Endothelial cell (in vitro differentiated cells): ENCODE data around the gene PLEKHN1. TPM values are rescaled to one million over a fixed set of nuclear protein-coding genes. Genes with fewer than 3 reads are reported as not detected.

Experiments
- DNase-seq: peaks from one replicate; pipeline ENCODE4 v3.0.0; 2021; ENCODE audit warnings: low spot score
- H3K27ac Mint-ChIP-seq: one replicate; pipeline ENCODE4 v1.8.0; 2021; ENCODE audit warnings: mixed read lengths, inconsistent platforms; ENCODE audit not compliant: unreplicated experiment
- H3K27me3 Mint-ChIP-seq: one replicate; pipeline ENCODE4 v1.8.0; 2021; ENCODE audit warnings: mild to moderate bottlenecking, moderate library complexity, mixed read lengths, inconsistent platforms; ENCODE audit not compliant: unreplicated experiment
- H3K36me3 Mint-ChIP-seq: one replicate; pipeline ENCODE4 v1.8.0; 2021; ENCODE audit warnings: mild to moderate bottlenecking, low read depth, mixed read lengths, inconsistent platforms; ENCODE audit not compliant: unreplicated experiment
- H3K4me1 Mint-ChIP-seq: one replicate; pipeline ENCODE4 v1.8.0; 2021; ENCODE audit warnings: mild to moderate bottlenecking, mixed read lengths, inconsistent platforms; ENCODE audit not compliant: unreplicated experiment
- H3K4me3 Mint-ChIP-seq: one replicate; pipeline ENCODE4 v1.8.0; 2021; ENCODE audit warnings: mild to moderate bottlenecking, mixed read lengths, inconsistent platforms; ENCODE audit not compliant: unreplicated experiment
- H3K9me3 Mint-ChIP-seq: one replicate; pipeline ENCODE4 v1.8.0; 2021; ENCODE audit warnings: mixed read lengths, inconsistent platforms; ENCODE audit not compliant: unreplicated experiment
- total RNA-seq: library from RNA; stranded (reverse); fragmentation: NEBNext Ultra II Directional; extraction: Animal tissue kit (Norgen Biotek cat#: 25700); gene quantifications from one replicate; pipeline ENCODE4 v1.2.1, GENCODE V29; 2021; ENCODE audit not compliant: unreplicated experiment
- TF ChIP-seq, protein P1 (sequence below): fragments of 200-600 bp; sonication (generic); IDR thresholded peaks from one replicate; pipeline ENCODE4 v1.5.0; 2021; ENCODE audit warnings: antibody characterized with exemption; ENCODE audit not compliant: unreplicated experiment

PLEKHN1 gene
- total RNA-seq, 1 donor from 2014 or later: not detected

DNA sequence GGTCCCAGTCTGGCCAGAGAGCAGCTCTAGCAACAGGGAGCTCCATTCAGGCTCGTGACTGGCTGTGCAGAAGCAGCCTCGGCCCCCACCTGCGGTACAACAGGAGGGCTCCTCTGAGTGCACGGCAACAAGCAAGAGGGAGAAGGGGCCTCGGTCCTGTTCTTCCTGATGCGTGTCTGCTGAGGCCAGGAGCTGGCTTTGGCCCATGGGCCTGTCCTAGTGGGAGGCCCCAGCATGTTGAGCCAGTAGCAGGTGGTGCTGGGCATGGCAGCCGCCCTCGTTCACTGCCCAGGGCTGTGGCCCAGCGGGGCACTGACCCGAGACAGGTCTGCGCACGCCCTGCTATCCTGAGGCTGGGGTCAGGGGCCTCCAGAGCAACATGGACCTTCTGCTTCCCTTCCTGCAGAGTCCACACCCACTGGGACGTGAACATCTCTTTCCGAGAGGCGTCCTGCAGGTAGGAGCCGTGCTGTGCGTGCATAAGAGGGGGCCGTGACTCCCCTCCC is 35.6 kb upstream of the PLEKHN1 start:
- Mint-ChIP-seq H3K27me3 (peaks cover 23% of the 10 kb centered on the region), H3K4me1 (peaks cover 4% of the 10 kb centered on the region), H3K36me3 (no peaks in the 10 kb centered on the region), H3K4me3 (no peak overlapping the region), H3K27ac (no peak overlapping the region), H3K9me3 (no peaks in the 10 kb centered on the region)
- TF ChIP-seq, protein P1, sequence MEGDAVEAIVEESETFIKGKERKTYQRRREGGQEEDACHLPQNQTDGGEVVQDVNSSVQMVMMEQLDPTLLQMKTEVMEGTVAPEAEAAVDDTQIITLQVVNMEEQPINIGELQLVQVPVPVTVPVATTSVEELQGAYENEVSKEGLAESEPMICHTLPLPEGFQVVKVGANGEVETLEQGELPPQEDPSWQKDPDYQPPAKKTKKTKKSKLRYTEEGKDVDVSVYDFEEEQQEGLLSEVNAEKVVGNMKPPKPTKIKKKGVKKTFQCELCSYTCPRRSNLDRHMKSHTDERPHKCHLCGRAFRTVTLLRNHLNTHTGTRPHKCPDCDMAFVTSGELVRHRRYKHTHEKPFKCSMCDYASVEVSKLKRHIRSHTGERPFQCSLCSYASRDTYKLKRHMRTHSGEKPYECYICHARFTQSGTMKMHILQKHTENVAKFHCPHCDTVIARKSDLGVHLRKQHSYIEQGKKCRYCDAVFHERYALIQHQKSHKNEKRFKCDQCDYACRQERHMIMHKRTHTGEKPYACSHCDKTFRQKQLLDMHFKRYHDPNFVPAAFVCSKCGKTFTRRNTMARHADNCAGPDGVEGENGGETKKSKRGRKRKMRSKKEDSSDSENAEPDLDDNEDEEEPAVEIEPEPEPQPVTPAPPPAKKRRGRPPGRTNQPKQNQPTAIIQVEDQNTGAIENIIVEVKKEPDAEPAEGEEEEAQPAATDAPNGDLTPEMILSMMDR: no peak
- no peak for DNase-seq

DNA sequence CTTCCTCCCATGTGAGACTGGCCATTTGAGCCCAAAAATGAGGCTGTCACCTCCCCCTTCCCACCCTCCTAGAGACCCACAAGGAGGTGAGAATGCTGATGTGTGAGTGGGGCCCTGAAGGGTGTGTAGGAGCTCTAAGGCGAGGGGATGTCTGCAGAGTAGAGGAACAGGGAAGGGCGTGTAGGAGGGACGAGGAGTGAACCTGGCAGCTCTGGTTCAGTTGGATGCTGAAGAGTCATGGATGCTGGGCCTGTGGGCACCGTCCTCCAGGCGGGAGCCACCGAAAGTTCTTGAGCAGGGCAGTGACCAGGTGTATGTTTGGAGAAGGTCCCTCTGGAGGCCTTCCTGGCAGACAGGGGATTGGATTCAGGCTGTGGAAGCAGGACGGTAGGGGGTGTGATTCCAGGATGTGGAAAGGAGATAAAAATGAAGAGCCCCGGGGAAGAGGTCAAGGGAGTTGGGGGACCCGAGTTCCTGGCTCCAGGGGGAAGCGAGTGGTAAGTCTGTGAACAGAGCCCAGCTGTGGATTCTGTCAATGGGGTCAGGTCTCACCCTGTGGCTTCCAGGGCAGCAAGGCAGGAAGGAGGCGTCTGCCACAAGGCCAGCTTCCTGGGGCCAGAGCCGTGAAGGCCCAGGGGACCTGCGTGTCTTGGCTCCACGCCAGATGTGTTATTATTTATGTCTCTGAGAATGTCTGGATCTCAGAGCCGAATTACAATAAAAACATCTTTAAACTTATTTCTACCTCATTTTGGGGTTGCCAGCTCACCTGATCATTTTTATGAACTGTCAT is 34.7 kb upstream of the PLEKHN1 start:
- TF ChIP-seq, protein P1: no peak
- no peak for DNase-seq
- Mint-ChIP-seq H3K9me3 (no peaks in the 10 kb centered on the region), H3K36me3 (no peaks in the 10 kb centered on the region), H3K27ac (no peak overlapping the region), H3K4me1 (peaks cover 4% of the 10 kb centered on the region), H3K4me3 (no peak overlapping the region), H3K27me3 (peaks cover 17% of the 10 kb centered on the region)

DNA sequence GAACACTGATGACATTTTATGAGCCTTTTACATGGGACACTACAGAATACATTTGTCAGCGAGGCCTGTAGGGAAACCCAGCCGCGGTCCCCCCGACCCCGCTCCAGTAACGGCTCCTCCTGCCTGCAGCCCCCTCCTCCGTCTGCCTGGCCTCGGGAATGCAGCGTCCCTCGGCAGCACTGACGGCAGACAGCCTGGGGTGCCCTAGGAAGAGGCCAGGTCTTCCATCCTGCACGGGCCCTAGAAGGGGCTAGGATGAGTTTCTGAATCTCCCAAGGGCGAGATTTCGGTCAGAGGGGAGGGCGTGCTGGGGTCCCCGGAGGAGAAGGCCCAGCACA is 34.1 kb upstream of the PLEKHN1 start:
- Mint-ChIP-seq H3K36me3 (no peaks in the 10 kb centered on the region), H3K9me3 (no peaks in the 10 kb centered on the region), H3K27ac (no peak overlapping the region), H3K4me1 (peaks cover 4% of the 10 kb centered on the region), H3K4me3 (no peak overlapping the region), H3K27me3 (peaks cover 16% of the 10 kb centered on the region)
- no peak for DNase-seq
- TF ChIP-seq, protein P1: no peak

DNA sequence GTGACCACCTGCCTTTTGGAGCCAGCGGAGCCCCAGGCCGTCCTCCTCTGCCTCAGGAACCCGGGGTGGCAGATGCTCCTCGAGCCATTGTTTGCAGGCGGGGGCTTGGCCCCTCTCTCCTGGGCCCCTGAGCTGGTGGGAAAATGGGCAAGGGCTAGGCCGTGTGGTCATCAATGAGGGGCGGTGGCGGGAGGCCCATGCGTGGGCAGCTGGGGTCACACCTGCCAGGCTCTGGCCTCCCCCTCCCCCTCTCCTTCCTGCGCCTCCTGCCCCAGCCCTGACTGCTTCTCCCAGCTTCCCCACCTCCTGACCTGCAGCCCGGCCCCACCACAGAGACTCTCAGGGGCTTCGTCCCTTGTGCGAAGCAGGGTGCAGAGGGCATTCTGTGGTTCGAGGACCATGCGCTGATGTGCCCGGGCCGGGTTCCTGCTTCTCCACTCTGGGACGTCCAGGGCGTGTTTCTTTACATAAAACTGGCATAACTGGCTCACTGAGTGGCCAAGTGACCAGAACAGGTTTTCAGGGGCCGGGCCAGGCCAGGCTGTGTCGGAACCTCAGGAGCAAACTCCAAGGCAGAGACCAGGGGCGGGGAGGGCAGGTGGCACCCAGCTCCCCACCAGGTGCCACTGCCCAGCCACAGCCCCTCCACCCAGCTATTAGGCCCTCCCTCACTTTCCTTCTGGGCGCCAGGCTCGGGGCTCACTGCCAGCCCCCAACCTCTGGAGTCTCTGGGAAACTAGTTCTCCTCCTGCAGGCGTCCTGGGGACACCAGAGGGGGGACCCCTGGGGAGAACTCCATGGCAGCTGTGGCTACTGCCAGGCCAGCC is 33.3 kb upstream of the PLEKHN1 start:
- Mint-ChIP-seq H3K27ac (no peak overlapping the region), H3K36me3 (no peaks in the 10 kb centered on the region), H3K4me1 (peaks cover 4% of the 10 kb centered on the region), H3K27me3 (peaks cover 18% of the 10 kb centered on the region), H3K4me3 (no peak overlapping the region), H3K9me3 (no peaks in the 10 kb centered on the region)
- TF ChIP-seq, protein P1: no peak
- DNase-seq: no peak

DNA sequence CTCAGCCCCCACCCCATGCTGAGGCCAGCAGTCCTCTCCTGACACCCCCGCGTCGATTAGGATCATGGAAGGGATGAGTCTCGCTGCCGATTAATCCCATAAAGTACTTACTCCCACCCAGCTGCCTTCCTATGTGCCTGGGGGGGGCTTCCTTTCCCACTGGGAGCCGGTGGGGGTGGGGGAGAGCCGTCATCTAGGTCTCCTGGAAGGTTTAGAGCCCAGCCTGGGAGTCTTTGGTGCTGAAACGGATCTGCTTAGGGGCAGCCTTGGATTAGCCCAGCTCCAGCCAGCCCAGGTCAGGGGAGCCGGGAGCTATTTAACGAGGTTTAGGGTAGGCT is 32.7 kb upstream of the PLEKHN1 start:
- Mint-ChIP-seq H3K9me3 (no peaks in the 10 kb centered on the region), H3K4me1 (peaks cover 4% of the 10 kb centered on the region), H3K36me3 (no peaks in the 10 kb centered on the region), H3K27ac (no peak overlapping the region), H3K4me3 (no peak overlapping the region), H3K27me3 (peaks cover 16% of the 10 kb centered on the region)
- DNase-seq: no peak
- TF ChIP-seq, protein P1: no peak
